ENCODE data around the gene PTPN3. TPM values are rescaled to one million over a fixed set of nuclear protein-coding genes. Genes with fewer than 3 reads are reported as not detected.

PTPN3 gene
- polyA plus RNA-seq, 1 of the 3 experiments (the other 2 are of a cell fraction), result 7.5 TPM

Small RNA genes within 50 kb of the gene (small RNA-seq; reads per million reads assigned to genes)
- 0 to 2.1 (median 0) reads per million in 7 experiments for gene MIR3927

Other genes starting within 250 kb of the PTPN3 start
- 0.59 and 0.84 TPM in 2 replicates for gene EPB41L4B, start 177.2 kb downstream of the PTPN3 start, polyA plus RNA-seq (2012; rRNA removed)